ENCODE data around the gene MRGPRG.
A peak's percentile ranks its signal among the peaks of the same experiment; 100 is the strongest.

MRGPRG gene

DNA sequence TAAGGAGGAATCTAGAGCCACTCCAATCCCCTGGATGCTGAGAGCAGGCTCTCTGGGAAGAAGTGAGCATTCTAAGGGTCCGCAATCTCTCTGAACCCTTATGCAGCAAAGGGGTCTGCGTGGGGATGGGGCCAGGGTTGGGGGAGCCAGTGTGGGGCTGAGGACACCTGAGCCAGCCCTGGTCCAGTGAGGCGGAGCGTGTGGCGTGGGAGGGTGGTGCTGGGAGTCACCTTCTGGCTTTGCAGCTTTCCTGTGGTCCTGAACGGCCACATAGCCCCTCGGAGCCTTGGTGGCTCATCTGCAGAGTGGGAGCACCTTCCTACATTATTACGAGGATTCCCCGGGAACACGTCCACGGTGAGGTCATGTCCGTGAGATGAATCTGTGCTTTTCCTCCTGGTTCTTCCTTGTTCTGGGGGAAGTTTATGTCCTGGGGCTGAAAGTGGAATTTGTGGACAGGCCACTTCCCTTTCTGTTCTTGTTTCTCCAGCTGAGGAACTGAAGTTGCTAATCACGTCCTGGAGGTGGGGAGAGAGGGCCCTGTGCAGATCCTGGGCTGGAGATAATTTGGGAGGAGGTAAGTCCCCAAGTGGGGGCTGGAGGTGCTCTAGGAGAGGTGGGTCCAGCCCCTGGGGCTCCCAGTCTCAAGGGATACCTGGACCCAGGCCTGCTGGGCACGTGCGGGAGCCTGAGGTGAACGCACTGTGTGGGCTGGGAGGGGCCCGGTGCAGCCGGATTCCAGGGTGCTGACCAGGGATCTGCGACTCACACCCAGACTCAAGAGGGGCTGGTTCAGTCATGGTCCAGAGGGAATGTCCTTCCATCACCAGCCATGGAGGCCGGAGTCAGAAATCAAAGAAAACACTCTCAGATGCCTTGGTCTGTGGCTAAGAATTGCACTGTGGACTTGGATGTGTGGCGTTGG lies 7.5 kb upstream of the MRGPRG start:
- no peaks in the 10 kb centered on the region for H3K9me3 Mint-ChIP-seq
- H3K4me3 Mint-ChIP-seq, result no peak overlapping the region
- H3K27ac Mint-ChIP-seq, result no peak overlapping the region
- H3K36me3 Mint-ChIP-seq (ENCODE audit: low read depth), result no peaks in the 10 kb centered on the region
- H3K4me1 Mint-ChIP-seq, result no peaks in the 10 kb centered on the region
- H3K27me3 Mint-ChIP-seq (ENCODE audit: low read depth), result peaks cover 39% of the 10 kb centered on the region
- TF ChIP-seq, protein P1, sequence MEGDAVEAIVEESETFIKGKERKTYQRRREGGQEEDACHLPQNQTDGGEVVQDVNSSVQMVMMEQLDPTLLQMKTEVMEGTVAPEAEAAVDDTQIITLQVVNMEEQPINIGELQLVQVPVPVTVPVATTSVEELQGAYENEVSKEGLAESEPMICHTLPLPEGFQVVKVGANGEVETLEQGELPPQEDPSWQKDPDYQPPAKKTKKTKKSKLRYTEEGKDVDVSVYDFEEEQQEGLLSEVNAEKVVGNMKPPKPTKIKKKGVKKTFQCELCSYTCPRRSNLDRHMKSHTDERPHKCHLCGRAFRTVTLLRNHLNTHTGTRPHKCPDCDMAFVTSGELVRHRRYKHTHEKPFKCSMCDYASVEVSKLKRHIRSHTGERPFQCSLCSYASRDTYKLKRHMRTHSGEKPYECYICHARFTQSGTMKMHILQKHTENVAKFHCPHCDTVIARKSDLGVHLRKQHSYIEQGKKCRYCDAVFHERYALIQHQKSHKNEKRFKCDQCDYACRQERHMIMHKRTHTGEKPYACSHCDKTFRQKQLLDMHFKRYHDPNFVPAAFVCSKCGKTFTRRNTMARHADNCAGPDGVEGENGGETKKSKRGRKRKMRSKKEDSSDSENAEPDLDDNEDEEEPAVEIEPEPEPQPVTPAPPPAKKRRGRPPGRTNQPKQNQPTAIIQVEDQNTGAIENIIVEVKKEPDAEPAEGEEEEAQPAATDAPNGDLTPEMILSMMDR (IDR thresholded peaks at IDR 0.05; ENCODE audit: unreplicated experiment in 3 of 3), result no peak

DNA sequence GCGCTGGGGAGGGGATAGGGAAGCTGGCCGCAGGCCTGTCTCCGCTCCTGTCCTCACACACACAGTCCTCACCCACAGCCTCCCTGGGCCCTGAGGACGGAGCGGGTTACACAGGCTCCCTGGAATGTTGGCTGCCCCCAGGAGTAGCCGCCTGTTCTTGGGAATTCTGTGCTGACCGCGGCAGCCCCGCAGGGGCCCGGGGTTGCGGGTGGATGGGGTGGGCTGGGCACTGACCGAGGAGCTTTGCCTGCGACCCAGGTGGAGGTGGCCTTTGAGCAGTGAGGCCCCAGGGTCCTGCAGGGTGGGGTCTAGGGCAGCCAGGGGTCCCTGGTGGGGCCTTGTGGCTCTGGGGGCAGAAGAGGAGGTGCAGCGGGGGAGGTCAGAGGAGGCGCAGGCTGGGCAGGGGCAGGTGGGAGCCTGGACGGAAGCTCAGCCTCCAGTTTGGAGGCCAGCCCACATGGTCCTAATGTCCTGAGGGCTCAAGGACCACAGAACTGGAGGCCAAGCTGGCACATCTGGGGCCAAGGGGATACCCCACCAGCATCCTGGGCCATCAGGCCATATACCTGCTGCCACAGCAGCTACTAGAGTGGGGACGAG lies 6.6 kb upstream of the MRGPRG start:
- Mint-ChIP-seq H3K36me3 (ENCODE audit: low read depth) (no peaks in the 10 kb centered on the region), H3K4me1 (no peaks in the 10 kb centered on the region)

DNA sequence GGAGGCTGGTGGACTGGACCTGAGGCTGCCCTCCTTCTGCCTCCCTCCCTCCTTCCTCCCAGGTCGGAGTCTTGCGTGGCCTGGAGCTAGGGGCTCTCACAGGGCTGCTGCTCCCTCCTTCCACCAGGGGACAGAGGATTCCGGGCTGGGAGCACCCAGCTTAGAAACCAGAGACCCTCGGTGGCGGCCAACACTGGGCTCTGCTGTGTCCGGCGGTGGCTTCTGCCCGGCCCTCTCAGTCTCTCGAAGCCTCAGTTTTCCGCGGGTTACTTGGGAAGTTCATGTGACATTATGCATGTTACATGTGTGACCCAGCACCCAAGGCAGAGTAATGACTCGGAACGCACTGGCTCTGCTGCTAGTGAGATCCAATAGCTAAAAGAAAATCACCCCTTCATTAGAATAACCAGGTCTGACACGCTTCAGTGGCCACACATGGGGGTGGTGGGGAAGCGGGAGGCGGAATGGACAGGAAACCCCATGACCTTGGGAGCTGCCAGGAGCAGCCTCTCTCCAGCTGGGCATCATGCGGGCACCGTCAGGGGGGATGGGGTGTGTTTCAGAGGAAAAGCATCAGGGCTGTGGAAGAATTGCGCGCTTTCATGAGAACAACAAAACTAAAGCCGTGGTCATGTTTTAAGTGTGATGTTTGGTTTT lies 5.9 kb upstream of the MRGPRG start:
- Mint-ChIP-seq H3K27ac (peak overlapping the region in 2 of 3 experiments; percentile 30 to 93), H3K4me1 (no peaks in the 10 kb centered on the region), H3K4me3 (no peak overlapping the region), H3K9me3 (no peaks in the 10 kb centered on the region), H3K27me3 (ENCODE audit: low read depth) (peaks cover 45% of the 10 kb centered on the region), H3K36me3 (ENCODE audit: low read depth) (no peaks in the 10 kb centered on the region)
- TF ChIP-seq, protein P1 (IDR thresholded peaks at IDR 0.05; ENCODE audit: unreplicated experiment in 3 of 3), result peak in 1 of 3 experiments; percentile 7

More for the DNA sequence above, 6.6 kb upstream of the MRGPRG start:
- Mint-ChIP-seq H3K4me3 (no peak overlapping the region), H3K27me3 (ENCODE audit: low read depth) (peaks cover 41% of the 10 kb centered on the region), H3K27ac (peak overlapping the region in 1 of 3 experiments; percentile 93), H3K9me3 (no peaks in the 10 kb centered on the region)
- TF ChIP-seq, protein P1 (IDR thresholded peaks at IDR 0.05; ENCODE audit: unreplicated experiment in 3 of 3), result no peak

DNA sequence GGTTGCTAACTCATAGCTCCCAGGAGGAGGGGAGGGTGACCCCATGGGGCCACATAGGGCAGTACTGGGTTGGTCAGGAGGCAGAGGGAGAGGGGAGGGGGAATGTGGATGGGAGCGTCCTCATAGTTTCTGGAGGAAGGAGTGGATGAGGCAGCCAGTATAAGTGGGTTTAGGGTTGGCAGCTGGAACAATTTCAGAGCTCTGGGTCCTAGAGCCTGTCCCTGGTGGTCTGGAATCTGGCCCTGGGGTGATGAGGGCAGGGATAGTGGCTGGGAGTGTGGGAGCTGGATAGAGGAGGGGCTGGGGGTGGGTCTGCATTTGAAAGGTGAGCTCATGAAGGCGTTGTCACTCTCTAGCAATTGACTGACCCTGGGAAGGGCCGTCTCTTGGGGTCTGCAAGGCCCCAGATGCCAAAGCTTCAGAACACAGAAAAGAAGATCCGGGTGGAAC lies 5.3 kb upstream of the MRGPRG start:
- Mint-ChIP-seq H3K9me3 (no peaks in the 10 kb centered on the region), H3K27me3 (ENCODE audit: low read depth) (peaks cover 48% of the 10 kb centered on the region), H3K4me3 (no peak overlapping the region), H3K36me3 (ENCODE audit: low read depth) (no peaks in the 10 kb centered on the region), H3K27ac (peak overlapping the region in 1 of 3 experiments; percentile 93), H3K4me1 (no peaks in the 10 kb centered on the region)
- TF ChIP-seq, protein P1 (IDR thresholded peaks at IDR 0.05; ENCODE audit: unreplicated experiment in 3 of 3), result no peak

DNA sequence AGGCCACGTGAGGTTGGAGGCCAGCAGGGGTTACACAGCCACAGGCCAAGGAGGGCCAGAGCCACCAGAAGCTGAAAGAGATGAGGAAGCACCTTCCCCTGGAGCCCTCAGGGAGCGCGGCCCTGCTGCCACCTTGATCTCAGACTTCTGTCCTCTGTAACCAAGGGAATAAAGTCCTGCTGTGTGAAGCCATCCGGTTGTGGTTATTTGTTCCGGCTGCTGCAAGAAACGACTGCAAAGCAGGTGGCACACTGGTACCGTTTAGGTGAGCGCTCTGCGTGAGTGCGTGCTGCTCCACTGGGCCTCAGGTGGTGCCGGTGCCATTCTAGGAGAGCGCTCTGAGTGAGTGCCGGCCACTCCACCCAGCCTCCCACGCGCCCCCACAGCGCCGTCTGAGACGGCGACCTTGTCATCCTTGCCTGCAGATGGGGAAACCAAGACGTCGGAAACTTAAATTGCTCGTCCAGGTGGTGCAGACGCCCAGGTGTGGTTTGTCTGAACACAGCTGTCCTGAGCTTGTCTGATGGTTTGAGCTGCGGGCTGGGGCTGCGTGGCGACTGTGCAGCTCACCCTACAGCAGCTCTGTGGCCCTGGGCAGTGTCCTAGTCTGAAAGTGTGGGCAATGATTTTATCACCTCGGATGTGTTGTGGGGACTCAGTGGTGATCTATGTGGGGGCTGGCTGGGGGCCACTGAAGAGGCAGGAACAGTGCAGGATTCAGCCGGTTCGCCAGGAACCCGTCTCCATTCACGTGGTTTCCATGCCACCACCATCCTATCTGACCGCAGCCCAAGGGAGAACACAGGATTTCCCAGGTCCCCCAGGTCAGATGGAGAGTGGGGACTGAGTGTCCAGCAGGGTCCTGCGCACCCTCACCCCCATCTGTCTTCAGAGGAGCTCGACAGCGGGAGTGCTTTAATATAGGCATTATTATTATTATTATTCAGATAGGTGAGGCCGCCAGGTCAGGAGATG lies 4.6 kb upstream of the MRGPRG start:
- Mint-ChIP-seq H3K4me1 (no peaks in the 10 kb centered on the region), H3K9me3 (no peaks in the 10 kb centered on the region), H3K27me3 (ENCODE audit: low read depth) (peaks cover 48% of the 10 kb centered on the region), H3K4me3 (no peak overlapping the region), H3K36me3 (ENCODE audit: low read depth) (no peaks in the 10 kb centered on the region), H3K27ac (peak overlapping the region in 1 of 3 experiments; percentile 93)
- TF ChIP-seq, protein P1 (IDR thresholded peaks at IDR 0.05; ENCODE audit: unreplicated experiment in 3 of 3), result no peak

Measured in nephron (organoid).